RWPE1 (cell line): ENCODE measurements around the gene TRABD2B.

Source experiments
- CTCF ChIA-PET: fragments of 350-600 bp; sonication (Branson Sonifier 250); formaldehyde crosslinking; extraction: SDS; loops from one replicate; lab custom pipeline; 2021; lab: Yijun Ruan, JAX
- POLR2A ChIA-PET: fragments of 400-600 bp; formaldehyde crosslinking; extraction: SDS; loops from one replicate; lab custom pipeline; 2020; ENCODE audit warnings: antibody characterized with exemption; ENCODE audit not compliant: low non-redundant PET; lab: Yijun Ruan, JAX
- DNase-seq: peaks from one replicate; pipeline ENCODE4 v3.0.0; 2012; ENCODE audit warnings: low spot score
- H3K27ac ChIP-seq: fragments of 450-650 bp; 2 replicates; pipeline ENCODE4 v1.5.1; 2017
- TF ChIP-seq, protein P1 (sequence below): fragments of 450-650 bp; conservative IDR thresholded peaks from 2 replicates; pipeline ENCODE4 v1.5.1; 2017; ENCODE audit warnings: low read depth, mild to moderate bottlenecking

TRABD2B gene

GRCh38 chr1:47887475-47888293 lies 109.5 kb downstream of the TRABD2B start:
- no peak for DNase-seq
- TF ChIP-seq, protein P1, sequence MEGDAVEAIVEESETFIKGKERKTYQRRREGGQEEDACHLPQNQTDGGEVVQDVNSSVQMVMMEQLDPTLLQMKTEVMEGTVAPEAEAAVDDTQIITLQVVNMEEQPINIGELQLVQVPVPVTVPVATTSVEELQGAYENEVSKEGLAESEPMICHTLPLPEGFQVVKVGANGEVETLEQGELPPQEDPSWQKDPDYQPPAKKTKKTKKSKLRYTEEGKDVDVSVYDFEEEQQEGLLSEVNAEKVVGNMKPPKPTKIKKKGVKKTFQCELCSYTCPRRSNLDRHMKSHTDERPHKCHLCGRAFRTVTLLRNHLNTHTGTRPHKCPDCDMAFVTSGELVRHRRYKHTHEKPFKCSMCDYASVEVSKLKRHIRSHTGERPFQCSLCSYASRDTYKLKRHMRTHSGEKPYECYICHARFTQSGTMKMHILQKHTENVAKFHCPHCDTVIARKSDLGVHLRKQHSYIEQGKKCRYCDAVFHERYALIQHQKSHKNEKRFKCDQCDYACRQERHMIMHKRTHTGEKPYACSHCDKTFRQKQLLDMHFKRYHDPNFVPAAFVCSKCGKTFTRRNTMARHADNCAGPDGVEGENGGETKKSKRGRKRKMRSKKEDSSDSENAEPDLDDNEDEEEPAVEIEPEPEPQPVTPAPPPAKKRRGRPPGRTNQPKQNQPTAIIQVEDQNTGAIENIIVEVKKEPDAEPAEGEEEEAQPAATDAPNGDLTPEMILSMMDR: no peak
- no peak overlapping the region for H3K27ac ChIP-seq
- CTCF ChIA-PET: no interaction called here
- POLR2A ChIA-PET: no interaction called here

DNA sequence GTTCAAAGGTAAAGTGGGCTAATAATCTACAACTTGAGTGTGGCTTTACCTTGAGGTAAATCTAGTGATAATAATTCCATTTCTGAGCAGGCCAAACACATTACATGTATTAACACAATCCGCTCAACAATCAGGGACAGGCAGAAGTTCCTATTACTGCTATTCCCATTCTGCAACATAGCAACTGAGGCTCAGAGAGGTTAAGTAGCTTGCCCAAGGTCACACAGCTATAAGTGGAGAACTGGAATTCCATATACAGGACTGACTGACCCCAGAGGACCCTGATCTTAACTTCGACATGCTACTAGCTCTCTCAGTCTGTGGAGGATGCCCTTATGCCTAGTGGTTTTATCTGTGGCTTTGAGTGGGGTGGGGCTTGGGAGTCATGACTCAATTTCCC lies 110.1 kb downstream of the TRABD2B start:
- no peak for DNase-seq
- ChIA-PET POLR2A (no interaction called here), CTCF (no interaction called here)
- TF ChIP-seq, protein P1: no peak
- no peak overlapping the region for H3K27ac ChIP-seq

DNA sequence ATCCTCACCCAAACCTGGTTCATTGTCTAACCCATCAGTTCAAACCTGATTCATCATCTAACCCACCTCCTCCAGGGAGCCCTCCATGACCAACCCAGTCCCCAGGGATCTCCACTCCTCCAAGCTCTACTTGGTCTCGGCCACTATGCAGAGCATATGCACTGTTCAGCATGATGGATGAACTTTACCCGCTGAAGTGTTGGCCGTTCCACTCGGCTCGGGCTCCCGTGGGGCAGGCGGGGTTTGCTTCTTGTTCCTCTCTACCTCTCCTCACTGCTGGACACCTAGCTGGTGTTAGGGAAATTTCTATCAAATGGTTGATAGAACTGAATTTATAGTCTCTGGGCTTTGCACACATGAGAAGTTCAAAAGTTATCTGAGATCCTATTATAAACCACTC lies 111.0 kb downstream of the TRABD2B start:
- CTCF ChIA-PET: no interaction called here
- DNase-seq: no peak
- H3K27ac ChIP-seq: no peak overlapping the region
- TF ChIP-seq, protein P1: no peak
- POLR2A ChIA-PET: no interaction called here

DNA sequence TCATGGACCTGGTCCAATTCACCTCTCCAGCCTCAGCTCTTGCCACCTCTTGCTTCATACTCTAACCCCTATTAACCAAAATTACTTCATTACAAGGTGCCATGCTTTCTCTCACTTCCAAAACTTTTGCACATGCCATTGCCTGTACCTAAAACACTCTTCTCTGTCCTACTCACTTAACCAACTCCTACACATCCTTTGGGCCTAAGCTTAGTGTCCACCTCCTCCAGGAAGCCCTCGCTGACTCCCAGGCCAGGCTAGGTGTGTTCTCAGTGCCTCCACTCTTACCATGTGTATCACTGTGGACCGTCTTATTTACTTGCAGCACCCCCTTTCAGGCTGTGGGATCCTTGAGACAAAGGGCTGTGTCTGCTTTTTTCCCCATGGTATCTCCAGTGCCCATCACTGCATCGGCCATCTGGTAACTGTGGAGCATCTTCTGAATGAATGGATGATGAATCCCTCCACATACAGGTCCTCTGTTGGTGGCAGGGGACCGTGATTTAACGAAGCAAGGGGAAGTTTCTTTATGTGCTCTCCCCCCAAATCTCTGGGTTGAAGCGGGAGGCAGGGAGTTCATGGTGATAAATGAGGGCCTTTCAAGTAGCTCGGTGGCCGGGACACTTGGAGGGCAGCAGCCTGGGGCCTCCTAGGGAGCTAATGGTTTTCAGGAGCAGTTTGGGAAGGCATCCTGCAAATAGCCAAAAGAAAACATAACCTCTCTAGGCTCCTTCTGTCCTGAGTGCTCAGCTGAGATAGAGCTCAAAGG lies 111.9 kb downstream of the TRABD2B start:
- POLR2A ChIA-PET: no interaction called here
- DNase-seq: no peak
- CTCF ChIA-PET: no interaction called here
- H3K27ac ChIP-seq: no peak overlapping the region
- TF ChIP-seq, protein P1: no peak

DNA sequence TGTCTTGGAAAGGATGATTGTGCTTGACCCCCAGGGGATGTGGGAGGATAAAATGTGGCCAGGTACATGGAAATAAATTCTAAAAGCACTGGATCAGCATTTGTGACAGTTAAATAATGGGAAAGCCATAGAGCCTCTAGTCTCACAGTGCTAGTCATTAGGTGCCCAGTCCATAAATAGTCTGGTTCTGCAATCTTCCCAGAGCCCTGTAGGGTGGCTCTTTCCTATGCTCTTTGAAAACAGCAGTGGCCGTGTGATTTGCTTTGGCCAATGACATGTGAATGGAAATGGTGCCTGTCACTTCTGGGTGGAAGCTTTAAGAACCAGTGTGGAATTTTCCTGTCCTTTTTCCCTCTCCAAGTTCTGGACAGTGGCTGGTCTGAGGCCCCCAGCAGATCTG lies 113.2 kb downstream of the TRABD2B start:
- TF ChIP-seq, protein P1: no peak
- ChIA-PET CTCF (no interaction called here), POLR2A (no interaction called here)
- no peak for DNase-seq
- H3K27ac ChIP-seq: no peak overlapping the region

DNA sequence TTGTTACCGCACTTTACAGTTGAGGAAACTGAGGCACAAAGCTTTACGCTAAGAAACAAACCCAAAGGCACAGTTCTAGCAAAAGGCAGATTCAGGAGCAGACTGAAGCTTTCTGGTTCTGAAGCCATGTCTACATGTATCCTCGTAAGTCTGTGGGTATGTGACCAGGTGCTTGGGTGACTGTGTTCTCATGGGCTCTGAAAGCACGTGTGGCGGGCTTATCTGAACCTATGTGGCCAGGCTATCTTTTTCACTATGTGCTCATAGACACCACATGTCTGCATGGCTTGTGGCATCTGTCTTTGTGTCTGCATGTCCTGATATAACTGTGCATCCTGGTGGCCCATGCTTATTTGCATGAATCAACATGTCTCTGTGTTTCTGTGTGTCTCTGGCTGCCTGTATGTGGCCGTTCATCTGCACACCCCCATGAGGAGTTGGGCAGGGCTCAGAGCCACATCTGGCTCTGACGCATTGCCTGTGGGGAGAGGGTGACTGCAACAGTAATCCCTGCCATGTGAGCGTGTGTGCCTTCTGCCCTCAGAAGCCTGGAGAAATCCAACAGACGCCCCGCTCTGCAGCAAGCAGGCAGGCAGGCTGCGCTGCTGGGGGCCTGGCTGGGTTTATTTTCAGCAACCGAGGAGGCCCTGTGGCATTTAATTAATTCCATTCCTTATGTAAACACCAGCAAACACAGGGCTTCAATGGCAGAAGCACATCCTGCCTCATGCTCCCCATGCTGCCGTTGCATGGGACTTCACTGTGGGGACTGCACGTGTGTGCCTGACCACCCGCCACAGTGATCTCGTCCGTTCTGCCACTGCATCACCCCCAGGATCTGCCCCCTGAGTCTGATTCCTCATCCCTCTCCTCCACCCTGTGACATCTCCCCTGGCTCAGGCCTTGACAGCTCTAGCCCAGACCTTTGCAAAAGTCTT lies 115.4 kb downstream of the TRABD2B start:
- ChIA-PET CTCF (no interaction called here), POLR2A (no interaction called here)
- H3K27ac ChIP-seq: no peak overlapping the region
- no peak for DNase-seq
- TF ChIP-seq, protein P1: no peak
